Testis (tissue), 2 donors: ENCODE measurements around the gene SDHAF3.

Source experiments
- CTCF ChIP-seq, 3 experiments: fragments of 450-650 bp in 2 of 3; fragments of 200-600 bp in 1 of 3; sonication (generic) in 1 of 3; IDR thresholded peaks; one replicate each; pipeline ENCODE4 v1.5.1; 2016 to 2019; ENCODE audit warnings: antibody characterized with exemption in 3 of 3, mild to moderate bottlenecking in 2 of 3, moderate library complexity in 1 of 3
- POLR2A ChIP-seq: fragments of 450-650 bp; IDR thresholded peaks from one replicate; pipeline ENCODE4 v1.6.1; 2017; ENCODE audit warnings: antibody characterized with exemption, mild to moderate bottlenecking, moderate library complexity

- TF ChIP-seq CTCF (IDR thresholded peaks at IDR 0.05) (no peak), POLR2A (no peak)
Measured at GRCh38 chr7:97096037-97096436, 21.5 kb upstream of the SDHAF3 start.
